ENCODE measurements around the gene TCTN3. TPM values are rescaled to one million over a fixed set of nuclear protein-coding genes. Genes with fewer than 3 reads are reported as not detected.

The TCTN3 gene
- total RNA-seq, 1 donor = 34.4 TPM

GRCh38 chr10:95637911-95638310 lies 55.8 kb downstream of the TCTN3 start:
- Histone ChIP-seq H2AFZ (ENCODE audit: low read length) (no peak overlapping the region), H3K9me3 (ENCODE audit: low read depth, low read length) (no peaks in the 10 kb centered on the region), H3K4me3 (ENCODE audit: insufficient read depth, low read length) (no peak overlapping the region), H4K20me1 (ENCODE audit: insufficient read depth, low read length) (peaks cover 14% of the 10 kb centered on the region), H3K79me2 (ENCODE audit: insufficient read depth, low read length) (peaks cover 5% of the 10 kb centered on the region), H3K4me2 (ENCODE audit: insufficient read depth, low read length) (no peak overlapping the region), H3K36me3 (ENCODE audit: insufficient read depth, low read length) (peaks cover 89% of the 10 kb centered on the region), H3K4me1 (ENCODE audit: insufficient read depth, low read length) (no peaks in the 10 kb centered on the region), H3K27ac (ENCODE audit: low read depth, low read length) (no peak overlapping the region), H3K27me3 (ENCODE audit: insufficient read depth, low read length) (no peaks in the 10 kb centered on the region)
- DNase-seq (ENCODE audit: insufficient read length, low spot score, missing footprints) = no peak
- TF ChIP-seq, protein P1, sequence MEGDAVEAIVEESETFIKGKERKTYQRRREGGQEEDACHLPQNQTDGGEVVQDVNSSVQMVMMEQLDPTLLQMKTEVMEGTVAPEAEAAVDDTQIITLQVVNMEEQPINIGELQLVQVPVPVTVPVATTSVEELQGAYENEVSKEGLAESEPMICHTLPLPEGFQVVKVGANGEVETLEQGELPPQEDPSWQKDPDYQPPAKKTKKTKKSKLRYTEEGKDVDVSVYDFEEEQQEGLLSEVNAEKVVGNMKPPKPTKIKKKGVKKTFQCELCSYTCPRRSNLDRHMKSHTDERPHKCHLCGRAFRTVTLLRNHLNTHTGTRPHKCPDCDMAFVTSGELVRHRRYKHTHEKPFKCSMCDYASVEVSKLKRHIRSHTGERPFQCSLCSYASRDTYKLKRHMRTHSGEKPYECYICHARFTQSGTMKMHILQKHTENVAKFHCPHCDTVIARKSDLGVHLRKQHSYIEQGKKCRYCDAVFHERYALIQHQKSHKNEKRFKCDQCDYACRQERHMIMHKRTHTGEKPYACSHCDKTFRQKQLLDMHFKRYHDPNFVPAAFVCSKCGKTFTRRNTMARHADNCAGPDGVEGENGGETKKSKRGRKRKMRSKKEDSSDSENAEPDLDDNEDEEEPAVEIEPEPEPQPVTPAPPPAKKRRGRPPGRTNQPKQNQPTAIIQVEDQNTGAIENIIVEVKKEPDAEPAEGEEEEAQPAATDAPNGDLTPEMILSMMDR (IDR thresholded peaks at IDR 0.05; ENCODE audit: extremely low read depth, low read depth, low read length) = no peak

DNA sequence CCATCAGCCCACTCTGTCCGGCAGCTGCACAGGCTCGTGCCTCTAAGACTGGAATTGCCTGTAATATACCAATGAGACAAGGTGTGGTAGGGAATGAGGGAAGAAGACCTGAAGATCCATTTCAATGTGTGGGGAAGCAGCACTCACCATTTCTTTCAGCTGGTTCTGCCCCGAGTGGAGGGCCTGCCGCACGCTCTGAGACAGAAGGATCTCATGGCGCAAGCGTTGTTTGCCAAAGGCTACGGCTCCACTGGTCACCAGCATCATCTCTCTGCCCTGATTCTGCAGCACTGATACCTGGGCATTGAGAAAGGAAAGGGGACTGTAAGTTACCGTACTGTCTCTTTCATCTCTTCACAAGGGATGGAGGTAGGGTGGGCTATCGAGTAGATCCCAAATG lies 56.6 kb downstream of the TCTN3 start:
- no peaks in the 10 kb centered on the region for H3K9me3 ChIP-seq (ENCODE audit: low read depth, low read length)
- DNase-seq (ENCODE audit: insufficient read length, low spot score, missing footprints) = no peak
- no peak overlapping the region for H3K4me2 ChIP-seq (ENCODE audit: insufficient read depth, low read length)
- H3K4me3 ChIP-seq (ENCODE audit: insufficient read depth, low read length) = no peak overlapping the region
- peaks cover 89% of the 10 kb centered on the region for H3K36me3 ChIP-seq (ENCODE audit: insufficient read depth, low read length)
- no peak overlapping the region for H2AFZ ChIP-seq (ENCODE audit: low read length)
- no peak overlapping the region for H3K27ac ChIP-seq (ENCODE audit: low read depth, low read length)
- TF ChIP-seq, protein P1 (IDR thresholded peaks at IDR 0.05; ENCODE audit: extremely low read depth, low read depth, low read length) = no peak
- peaks cover 2% of the 10 kb centered on the region for H3K79me2 ChIP-seq (ENCODE audit: insufficient read depth, low read length)
- H3K4me1 ChIP-seq (ENCODE audit: insufficient read depth, low read length) = no peaks in the 10 kb centered on the region
- peaks cover 6% of the 10 kb centered on the region for H4K20me1 ChIP-seq (ENCODE audit: insufficient read depth, low read length)
- no peaks in the 10 kb centered on the region for H3K27me3 ChIP-seq (ENCODE audit: insufficient read depth, low read length)

DNA sequence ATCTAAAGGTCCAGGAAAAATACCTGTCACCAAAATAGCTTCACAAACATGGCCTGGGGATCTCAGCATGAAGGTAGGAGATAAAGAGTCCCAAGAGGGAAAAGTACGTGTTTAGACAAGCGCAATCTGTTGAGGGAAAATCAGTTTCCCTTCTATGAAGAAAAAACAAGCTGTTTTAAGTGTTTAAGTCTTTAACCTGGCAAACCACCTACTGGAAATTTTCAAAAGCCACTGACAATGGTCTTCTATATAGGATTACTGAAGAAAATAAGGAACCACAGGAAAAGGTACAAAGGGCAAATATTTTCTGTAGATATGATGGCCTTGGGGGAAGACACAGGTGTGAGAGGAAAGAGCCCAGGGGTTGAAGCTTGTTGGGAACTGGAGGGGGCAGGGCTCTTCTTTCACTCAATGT lies 58.4 kb downstream of the TCTN3 start:
- H3K4me1 ChIP-seq (ENCODE audit: insufficient read depth, low read length) = no peaks in the 10 kb centered on the region
- H4K20me1 ChIP-seq (ENCODE audit: insufficient read depth, low read length) = peaks cover 5% of the 10 kb centered on the region
- no peak for DNase-seq (ENCODE audit: insufficient read length, low spot score, missing footprints)
- H3K4me2 ChIP-seq (ENCODE audit: insufficient read depth, low read length) = no peak overlapping the region
- H3K36me3 ChIP-seq (ENCODE audit: insufficient read depth, low read length) = peaks cover 88% of the 10 kb centered on the region
- H3K27ac ChIP-seq (ENCODE audit: low read depth, low read length) = no peak overlapping the region
- H3K9me3 ChIP-seq (ENCODE audit: low read depth, low read length) = no peaks in the 10 kb centered on the region
- no peak overlapping the region for H3K4me3 ChIP-seq (ENCODE audit: insufficient read depth, low read length)
- H3K27me3 ChIP-seq (ENCODE audit: insufficient read depth, low read length) = no peaks in the 10 kb centered on the region
- H3K79me2 ChIP-seq (ENCODE audit: insufficient read depth, low read length) = peaks cover 2% of the 10 kb centered on the region
- H2AFZ ChIP-seq (ENCODE audit: low read length) = no peak overlapping the region
- TF ChIP-seq, protein P1 (IDR thresholded peaks at IDR 0.05; ENCODE audit: extremely low read depth, low read depth, low read length) = no peak

DNA sequence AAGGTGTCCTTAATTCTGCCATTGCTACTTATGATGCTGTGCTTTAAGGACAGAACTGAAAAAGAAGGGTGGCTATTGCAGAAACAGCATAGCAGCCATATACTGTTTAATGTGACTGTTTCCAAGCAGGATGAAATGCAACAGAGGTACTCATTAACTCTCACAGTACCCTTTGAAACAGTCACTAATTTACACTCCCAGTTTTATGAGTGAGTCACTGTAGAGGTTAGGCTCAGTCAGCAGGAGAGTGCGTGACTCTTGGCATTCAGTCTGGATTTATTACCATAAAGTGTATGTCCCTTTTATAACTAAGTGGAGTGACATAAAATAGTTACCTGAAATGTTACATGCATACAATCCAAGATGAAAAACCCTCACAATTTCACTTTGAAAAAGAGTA lies 64.9 kb downstream of the TCTN3 start:
- H3K27ac ChIP-seq (ENCODE audit: low read depth, low read length) = no peak overlapping the region
- no peak overlapping the region for H3K4me2 ChIP-seq (ENCODE audit: insufficient read depth, low read length)
- H2AFZ ChIP-seq (ENCODE audit: low read length) = no peak overlapping the region
- peaks cover 4% of the 10 kb centered on the region for H4K20me1 ChIP-seq (ENCODE audit: insufficient read depth, low read length)
- TF ChIP-seq, protein P1 (IDR thresholded peaks at IDR 0.05; ENCODE audit: extremely low read depth, low read depth, low read length) = no peak
- peaks cover 91% of the 10 kb centered on the region for H3K36me3 ChIP-seq (ENCODE audit: insufficient read depth, low read length)
- H3K4me3 ChIP-seq (ENCODE audit: insufficient read depth, low read length) = no peak overlapping the region
- H3K27me3 ChIP-seq (ENCODE audit: insufficient read depth, low read length) = no peaks in the 10 kb centered on the region
- no peaks in the 10 kb centered on the region for H3K4me1 ChIP-seq (ENCODE audit: insufficient read depth, low read length)
- DNase-seq (ENCODE audit: insufficient read length, low spot score, missing footprints) = no peak
- H3K9me3 ChIP-seq (ENCODE audit: low read depth, low read length) = no peaks in the 10 kb centered on the region
- no peaks in the 10 kb centered on the region for H3K79me2 ChIP-seq (ENCODE audit: insufficient read depth, low read length)
